ENCODE results near the gene CPE.
"Not testable (repeated sequence)": the region's sequence is repeated elsewhere in the genome, so short reads cannot be mapped to it uniquely, and the experiment has no call there.

The CPE gene

GRCh38 chr4:165450871-165451270 is 72.1 kb downstream of the CPE start:
- Histone ChIP-seq H3K9me3 (ENCODE audit: control extremely low read depth in 1 of 5, control insufficient read depth in 4 of 5, insufficient read depth in 2 of 5, low read depth in 1 of 5, low read length in 4 of 5) (no peaks in the 10 kb centered on the region), H3K4me1 (ENCODE audit: control extremely low read depth in 1 of 4, control insufficient read depth in 4 of 4, insufficient read depth in 4 of 4, low read length in 3 of 4) (no peaks in the 10 kb centered on the region), H3K27ac (ENCODE audit: insufficient read depth in 1 of 2, low read depth in 1 of 2, low read length in 2 of 2, poor library complexity in 1 of 2, severe bottlenecking in 2 of 2) (no peak overlapping the region), H3K4me3 (ENCODE audit: control insufficient read depth in 1 of 7, extremely low read depth in 1 of 7, insufficient read depth in 4 of 7, low read depth in 2 of 7, low read length in 6 of 7) (no peak overlapping the region), H3K27me3 (replicated peaks in 2 of 5; ENCODE audit: control insufficient read depth in 4 of 5, insufficient read depth in 5 of 5, low read length in 4 of 5) (no peaks in the 10 kb centered on the region), H3K36me3 (ENCODE audit: control insufficient read depth in 4 of 4, insufficient read depth in 4 of 4, low read length in 3 of 4) (no peaks in the 10 kb centered on the region)
- 99% methylated on average over 5 of the region's 5 CpGs for WGBS (ENCODE audit: insufficient coverage)
- ChIA-PET CTCF (no interaction called here), POLR2A (no interaction called here)
- DNase-seq = no peak

- POLR2A ChIA-PET = not testable (repeated sequence)
These were observed 74.3 kb downstream of the CPE start for GRCh38 chr4:165453140-165453539.

GRCh38 chr4:165454426-165454825 is 75.6 kb downstream of the CPE start:
- H3K27ac ChIP-seq (ENCODE audit: insufficient read depth in 1 of 2, low read depth in 1 of 2, low read length in 2 of 2, poor library complexity in 1 of 2, severe bottlenecking in 2 of 2) = no peak overlapping the region
- no peaks in the 10 kb centered on the region for H3K36me3 ChIP-seq (ENCODE audit: control insufficient read depth in 4 of 4, insufficient read depth in 4 of 4, low read length in 3 of 4)
- DNase-seq = no peak
- ChIA-PET CTCF (interaction anchor here (1.0 to 1.3 kb wide), 3 partner anchors 8 to 96 kb away, joined by 3 to 4 read pairs (median 3); no protein-coding TSS in a partner anchor), POLR2A (no interaction called here)
- H3K4me3 ChIP-seq (ENCODE audit: control insufficient read depth in 1 of 7, extremely low read depth in 1 of 7, insufficient read depth in 4 of 7, low read depth in 2 of 7, low read length in 6 of 7) = no peak overlapping the region
- no peaks in the 10 kb centered on the region for H3K27me3 ChIP-seq (replicated peaks in 2 of 5; ENCODE audit: control insufficient read depth in 4 of 5, insufficient read depth in 5 of 5, low read length in 4 of 5)
- no peaks in the 10 kb centered on the region for H3K9me3 ChIP-seq (ENCODE audit: control extremely low read depth in 1 of 5, control insufficient read depth in 4 of 5, insufficient read depth in 2 of 5, low read depth in 1 of 5, low read length in 4 of 5)
- H3K4me1 ChIP-seq (ENCODE audit: control extremely low read depth in 1 of 4, control insufficient read depth in 4 of 4, insufficient read depth in 4 of 4, low read length in 3 of 4) = no peaks in the 10 kb centered on the region
- no CpG with 5 or more reads among the region's 2 CpGs for WGBS (ENCODE audit: insufficient coverage)

More at GRCh38 chr4:165453140-165453539, 74.3 kb downstream of the CPE start:
- not testable (repeated sequence) for H3K27me3 ChIP-seq (replicated peaks in 2 of 5; ENCODE audit: control insufficient read depth in 4 of 5, insufficient read depth in 5 of 5, low read length in 4 of 5); DNase-seq; H3K36me3 ChIP-seq (ENCODE audit: control insufficient read depth in 4 of 4, insufficient read depth in 4 of 4, low read length in 3 of 4); H3K4me3 ChIP-seq (ENCODE audit: control insufficient read depth in 1 of 7, extremely low read depth in 1 of 7, insufficient read depth in 4 of 7, low read depth in 2 of 7, low read length in 6 of 7); H3K4me1 ChIP-seq (ENCODE audit: control extremely low read depth in 1 of 4, control insufficient read depth in 4 of 4, insufficient read depth in 4 of 4, low read length in 3 of 4); H3K27ac ChIP-seq (ENCODE audit: insufficient read depth in 1 of 2, low read depth in 1 of 2, low read length in 2 of 2, poor library complexity in 1 of 2, severe bottlenecking in 2 of 2); H3K9me3 ChIP-seq (ENCODE audit: control extremely low read depth in 1 of 5, control insufficient read depth in 4 of 5, insufficient read depth in 2 of 5, low read depth in 1 of 5, low read length in 4 of 5)
- CTCF ChIA-PET = interaction anchor here (1.0 to 1.3 kb wide), 4 partner anchors 9 to 322 kb away, joined by 3 to 4 read pairs (median 4); no protein-coding TSS in a partner anchor
- 97% methylated on average over 5 of the region's 5 CpGs for WGBS (ENCODE audit: insufficient coverage)

- Histone ChIP-seq H3K27me3 (replicated peaks in 2 of 5; ENCODE audit: control insufficient read depth in 4 of 5, insufficient read depth in 5 of 5, low read length in 4 of 5) (no peaks in the 10 kb centered on the region), H3K36me3 (ENCODE audit: control insufficient read depth in 4 of 4, insufficient read depth in 4 of 4, low read length in 3 of 4) (no peaks in the 10 kb centered on the region), H3K4me3 (ENCODE audit: control insufficient read depth in 1 of 7, extremely low read depth in 1 of 7, insufficient read depth in 4 of 7, low read depth in 2 of 7, low read length in 6 of 7) (no peak overlapping the region), H3K9me3 (ENCODE audit: control extremely low read depth in 1 of 5, control insufficient read depth in 4 of 5, insufficient read depth in 2 of 5, low read depth in 1 of 5, low read length in 4 of 5) (no peaks in the 10 kb centered on the region), H3K27ac (ENCODE audit: insufficient read depth in 1 of 2, low read depth in 1 of 2, low read length in 2 of 2, poor library complexity in 1 of 2, severe bottlenecking in 2 of 2) (no peak overlapping the region), H3K4me1 (ENCODE audit: control extremely low read depth in 1 of 4, control insufficient read depth in 4 of 4, insufficient read depth in 4 of 4, low read length in 3 of 4) (no peaks in the 10 kb centered on the region)
- no CpG with 5 or more reads among the region's 2 CpGs for WGBS (ENCODE audit: insufficient coverage)
- POLR2A ChIA-PET = no interaction called here
- no peak for DNase-seq
- CTCF ChIA-PET = no interaction called here
These were observed 79.0 kb downstream of the CPE start for GRCh38 chr4:165457793-165458192.

GRCh38 chr4:165458471-165458870 is 79.7 kb downstream of the CPE start:
- H3K9me3 ChIP-seq (ENCODE audit: control extremely low read depth in 1 of 5, control insufficient read depth in 4 of 5, insufficient read depth in 2 of 5, low read depth in 1 of 5, low read length in 4 of 5) = no peaks in the 10 kb centered on the region
- no peak overlapping the region for H3K27ac ChIP-seq (ENCODE audit: insufficient read depth in 1 of 2, low read depth in 1 of 2, low read length in 2 of 2, poor library complexity in 1 of 2, severe bottlenecking in 2 of 2)
- POLR2A ChIA-PET = no interaction called here
- H3K4me3 ChIP-seq (ENCODE audit: control insufficient read depth in 1 of 7, extremely low read depth in 1 of 7, insufficient read depth in 4 of 7, low read depth in 2 of 7, low read length in 6 of 7) = no peak overlapping the region
- DNase-seq = no peak
- no peaks in the 10 kb centered on the region for H3K27me3 ChIP-seq (replicated peaks in 2 of 5; ENCODE audit: control insufficient read depth in 4 of 5, insufficient read depth in 5 of 5, low read length in 4 of 5)
- H3K4me1 ChIP-seq (ENCODE audit: control extremely low read depth in 1 of 4, control insufficient read depth in 4 of 4, insufficient read depth in 4 of 4, low read length in 3 of 4) = no peaks in the 10 kb centered on the region
- H3K36me3 ChIP-seq (ENCODE audit: control insufficient read depth in 4 of 4, insufficient read depth in 4 of 4, low read length in 3 of 4) = no peaks in the 10 kb centered on the region
- CTCF ChIA-PET = no interaction called here

GRCh38 chr4:165461159-165461821 is 82.5 kb downstream of the CPE start:
- Histone ChIP-seq H3K9me3 (ENCODE audit: control extremely low read depth in 1 of 5, control insufficient read depth in 4 of 5, insufficient read depth in 2 of 5, low read depth in 1 of 5, low read length in 4 of 5) (no peaks in the 10 kb centered on the region), H3K4me3 (ENCODE audit: control insufficient read depth in 1 of 7, extremely low read depth in 1 of 7, insufficient read depth in 4 of 7, low read depth in 2 of 7, low read length in 6 of 7) (no peak overlapping the region), H3K4me1 (ENCODE audit: control extremely low read depth in 1 of 4, control insufficient read depth in 4 of 4, insufficient read depth in 4 of 4, low read length in 3 of 4) (no peaks in the 10 kb centered on the region), H3K36me3 (ENCODE audit: control insufficient read depth in 4 of 4, insufficient read depth in 4 of 4, low read length in 3 of 4) (no peaks in the 10 kb centered on the region), H3K27ac (ENCODE audit: insufficient read depth in 1 of 2, low read depth in 1 of 2, low read length in 2 of 2, poor library complexity in 1 of 2, severe bottlenecking in 2 of 2) (no peak overlapping the region), H3K27me3 (replicated peaks in 2 of 5; ENCODE audit: control insufficient read depth in 4 of 5, insufficient read depth in 5 of 5, low read length in 4 of 5) (no peaks in the 10 kb centered on the region)
- WGBS (ENCODE audit: insufficient coverage) = 86% methylated on average over 6 of the region's 8 CpGs
- ChIA-PET CTCF (interaction anchor here (1.1 to 2.7 kb wide), 5 partner anchors 7 to 330 kb away, joined by 3 to 15 read pairs (median 3); no protein-coding TSS in a partner anchor), POLR2A (no interaction called here)
- DNase-seq = peak in 2 of 3 donors; percentile 13 to 23

GRCh38 chr4:165462009-165462408 is 83.2 kb downstream of the CPE start:
- ChIA-PET POLR2A (no interaction called here), CTCF (interaction anchor here (0.9 to 2.7 kb wide), 7 partner anchors 8 to 337 kb away, joined by 3 to 15 read pairs (median 3); no protein-coding TSS in a partner anchor)
- Histone ChIP-seq H3K27ac (ENCODE audit: insufficient read depth in 1 of 2, low read depth in 1 of 2, low read length in 2 of 2, poor library complexity in 1 of 2, severe bottlenecking in 2 of 2) (no peak overlapping the region), H3K9me3 (ENCODE audit: control extremely low read depth in 1 of 5, control insufficient read depth in 4 of 5, insufficient read depth in 2 of 5, low read depth in 1 of 5, low read length in 4 of 5) (no peaks in the 10 kb centered on the region), H3K4me3 (ENCODE audit: control insufficient read depth in 1 of 7, extremely low read depth in 1 of 7, insufficient read depth in 4 of 7, low read depth in 2 of 7, low read length in 6 of 7) (no peak overlapping the region), H3K36me3 (ENCODE audit: control insufficient read depth in 4 of 4, insufficient read depth in 4 of 4, low read length in 3 of 4) (no peaks in the 10 kb centered on the region), H3K4me1 (ENCODE audit: control extremely low read depth in 1 of 4, control insufficient read depth in 4 of 4, insufficient read depth in 4 of 4, low read length in 3 of 4) (no peaks in the 10 kb centered on the region), H3K27me3 (replicated peaks in 2 of 5; ENCODE audit: control insufficient read depth in 4 of 5, insufficient read depth in 5 of 5, low read length in 4 of 5) (no peaks in the 10 kb centered on the region)
- no CpG with 5 or more reads among the region's 3 CpGs for WGBS (ENCODE audit: insufficient coverage)
- no peak for DNase-seq
